Common myeloid progenitor, CD34-positive (primary cell): ENCODE data around the gene ZBTB44.
"Not testable (repeated sequence)": the region's sequence is repeated elsewhere in the genome, so short reads cannot be mapped to it uniquely, and the experiment has no call there.

ENCODE experiments used
- CTCF ChIA-PET: fragments of 350-600 bp; sonication (Branson Sonifier 250); formaldehyde crosslinking; loops from one replicate; lab custom pipeline; 2021; ENCODE audit warnings: antibody characterized with exemption; lab: Charles Lee
- POLR2A ChIA-PET: fragments of 350-600 bp; sonication (Branson Sonifier 250); formaldehyde crosslinking; loops from one replicate; lab custom pipeline; 2021; ENCODE audit warnings: antibody characterized with exemption; lab: Charles Lee
- DNase-seq, 3 donors: peaks; one replicate each; pipeline versions ENCODE4 v3.0.0 to v3.0.0-alpha.2; 2013
- H3K27ac ChIP-seq, 2 experiments: 1 replicate in 1 of 2; 2 replicates in 1 of 2; pipeline ENCODE4 v1.7.0; 2013; ENCODE audit warnings: inconsistent platforms in 2 of 2, low read length in 2 of 2, mild to moderate bottlenecking in 2 of 2, low read depth in 1 of 2, moderate library complexity in 1 of 2; ENCODE audit not compliant: severe bottlenecking in 2 of 2, insufficient read depth in 1 of 2, poor library complexity in 1 of 2
- H3K27me3 ChIP-seq, 5 experiments: replicated peaks in 2 of 5; 1 replicate in 3 of 5; 2 replicates in 2 of 5; pipeline versions ENCODE4 v1.6.1 to v1.7.0; 2013; ENCODE audit warnings: low read length in 4 of 5, mild to moderate bottlenecking in 2 of 5, moderate library complexity in 2 of 5, inconsistent platforms in 1 of 5; ENCODE audit not compliant: insufficient read depth in 5 of 5, control insufficient read depth in 4 of 5
- H3K36me3 ChIP-seq, 4 experiments: 1 replicate in 2 of 4; 2 replicates in 2 of 4; pipeline versions ENCODE4 v1.6.1 to v1.7.0; 2013; ENCODE audit warnings: low read length in 3 of 4, control low read depth in 1 of 4, mild to moderate bottlenecking in 1 of 4; ENCODE audit not compliant: control insufficient read depth in 4 of 4, insufficient read depth in 4 of 4
- H3K4me1 ChIP-seq, 4 experiments: 1 replicate in 3 of 4; 2 replicates in 1 of 4; pipeline versions ENCODE4 v1.6.1 to v1.7.1; 2013; ENCODE audit warnings: low read length in 3 of 4, mild to moderate bottlenecking in 3 of 4, control low read depth in 1 of 4, inconsistent platforms in 1 of 4, moderate library complexity in 1 of 4; ENCODE audit not compliant: control insufficient read depth in 4 of 4, insufficient read depth in 4 of 4; ENCODE audit errors: control extremely low read depth in 1 of 4
- H3K4me3 ChIP-seq, 7 experiments: 1 replicate in 4 of 7; 2 replicates in 3 of 7; pipeline versions ENCODE4 v1.5.1 to v1.7.0; 2013; ENCODE audit warnings: mild to moderate bottlenecking in 7 of 7, low read length in 6 of 7, moderate library complexity in 6 of 7, inconsistent platforms in 2 of 7, low read depth in 2 of 7, control low read depth in 1 of 7; ENCODE audit not compliant: insufficient read depth in 4 of 7, control insufficient read depth in 1 of 7; ENCODE audit errors: extremely low read depth in 1 of 7
- H3K9me3 ChIP-seq, 5 experiments: 1 replicate in 4 of 5; 2 replicates in 1 of 5; pipeline versions ENCODE4 v1.6.1 to v1.7.1; 2013; ENCODE audit warnings: low read length in 4 of 5, mild to moderate bottlenecking in 2 of 5, inconsistent platforms in 1 of 5, low read depth in 1 of 5, moderate library complexity in 1 of 5; ENCODE audit not compliant: control insufficient read depth in 4 of 5, insufficient read depth in 2 of 5; ENCODE audit errors: control extremely low read depth in 1 of 5
- WGBS: methylation state at CpG from one replicate; pipeline ENCODE4 v1.1.5; 2013; ENCODE audit not compliant: insufficient coverage; 5-methylcytosine and 5-hydroxymethylcytosine counted together

The ZBTB44 gene

DNA sequence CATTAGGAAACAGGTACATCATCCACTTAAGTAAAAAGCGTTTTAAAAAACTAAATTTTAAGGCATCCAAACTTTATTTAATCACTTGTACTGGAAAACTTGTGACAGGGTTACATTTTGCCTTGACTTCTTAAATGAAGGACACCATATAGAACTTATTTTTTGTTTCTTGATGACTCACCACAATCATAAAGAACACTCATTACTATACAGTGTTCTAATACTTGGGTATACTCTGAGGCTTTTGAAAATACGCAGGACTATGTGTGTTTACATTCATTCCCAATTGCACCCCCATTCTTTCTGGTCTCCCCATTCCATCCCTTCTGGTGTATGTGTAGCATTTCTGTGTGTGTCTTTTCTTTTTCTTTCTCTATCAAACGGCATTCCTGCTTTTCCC lies 69.9 kb downstream of the ZBTB44 start:
- peaks cover 2 to 22% (median 6%) of the 10 kb centered on the region in 4 experiments for H3K36me3 ChIP-seq
- H3K9me3 ChIP-seq = no peaks in the 10 kb centered on the region
- peak overlapping the region in 1 of 2 experiments; percentile 0 for H3K27ac ChIP-seq
- 100% methylated on average over 1 of the region's 3 CpGs for WGBS
- no peaks in the 10 kb centered on the region for H3K27me3 ChIP-seq
- no peaks in the 10 kb centered on the region for H3K4me1 ChIP-seq
- POLR2A ChIA-PET = no interaction called here
- no peak for DNase-seq
- no peak overlapping the region for H3K4me3 ChIP-seq
- CTCF ChIA-PET = no interaction called here

DNA sequence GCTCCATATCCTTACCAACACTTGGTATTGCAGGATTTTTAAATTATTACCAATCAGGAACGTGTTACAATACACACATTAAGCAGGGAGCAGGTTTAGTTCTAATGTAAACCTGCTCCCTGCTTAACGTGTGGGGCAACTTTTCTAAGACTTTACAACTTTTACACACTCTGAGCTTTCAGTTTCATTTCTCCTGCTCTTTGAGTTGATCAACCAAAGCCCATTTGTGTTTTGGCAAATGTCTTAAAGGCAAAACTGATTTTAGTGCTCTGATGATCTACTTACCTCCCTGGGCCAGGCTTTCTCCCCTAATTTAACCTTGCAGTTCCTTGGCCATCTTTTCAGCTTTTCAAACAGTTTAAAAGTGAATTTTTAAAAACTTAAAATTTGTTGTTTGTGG lies 70.9 kb downstream of the ZBTB44 start:
- WGBS = 65% methylated on average over 2 of the region's 2 CpGs

GRCh38 chr11:130241713-130242112 lies 73.0 kb downstream of the ZBTB44 start:
- no peaks in the 10 kb centered on the region for H3K4me1 ChIP-seq
- ChIA-PET CTCF (no interaction called here), POLR2A (no interaction called here)
- WGBS = no CpG with 5 or more reads among the region's 2 CpGs
- no peaks in the 10 kb centered on the region for H3K27me3 ChIP-seq
- peaks cover 14 to 45% (median 25%) of the 10 kb centered on the region in 4 experiments for H3K36me3 ChIP-seq
- H3K4me3 ChIP-seq = no peak overlapping the region
- no peaks in the 10 kb centered on the region for H3K9me3 ChIP-seq
- no peak overlapping the region for H3K27ac ChIP-seq
- peak in 1 of 3 donors; percentile 8 for DNase-seq

More for the DNA sequence above, 70.9 kb downstream of the ZBTB44 start:
- Histone ChIP-seq H3K27ac (no peak overlapping the region), H3K36me3 (peaks cover 4 to 32% (median 9%) of the 10 kb centered on the region in 4 experiments), H3K9me3 (no peaks in the 10 kb centered on the region), H3K27me3 (no peaks in the 10 kb centered on the region), H3K4me1 (no peaks in the 10 kb centered on the region), H3K4me3 (no peak overlapping the region)
- peak; percentile 4 to 32 (median 26) for DNase-seq
- ChIA-PET CTCF (no interaction called here), POLR2A (no interaction called here)

DNA sequence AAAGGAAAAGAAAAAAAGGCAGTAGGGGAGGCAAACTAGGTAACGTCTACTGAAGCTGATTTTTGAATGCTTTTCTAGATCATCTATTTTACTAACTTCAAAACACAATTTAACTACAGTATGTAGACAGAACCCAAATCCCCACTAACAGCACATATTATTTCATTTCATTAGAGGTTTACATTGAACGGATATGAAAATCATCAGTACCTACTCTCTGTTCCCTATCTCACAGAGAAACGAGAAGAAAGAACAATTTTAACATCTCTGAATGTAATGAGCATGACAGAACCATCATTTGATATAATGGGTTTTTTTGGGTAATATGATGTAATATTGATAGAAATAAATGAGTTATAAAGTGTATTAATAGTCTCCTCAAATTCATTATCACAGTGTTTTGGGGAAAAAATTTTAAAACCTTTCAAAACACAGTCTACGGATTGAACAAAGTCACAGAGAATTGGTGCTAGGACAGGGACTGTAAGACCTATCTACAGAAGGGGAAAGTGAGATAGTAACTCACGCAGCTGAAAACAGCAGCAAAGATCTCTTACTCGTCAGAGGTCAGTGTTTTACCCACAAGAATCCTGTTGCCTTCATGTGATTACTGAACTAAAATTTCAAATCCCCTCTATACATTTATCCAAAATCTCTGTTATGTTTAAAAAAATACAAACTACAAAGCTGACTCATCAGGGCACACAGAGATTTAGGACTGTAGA lies 77.3 kb downstream of the ZBTB44 start:
- Histone ChIP-seq H3K4me3 (no peak overlapping the region), H3K9me3 (no peaks in the 10 kb centered on the region), H3K27ac (no peak overlapping the region), H3K27me3 (no peaks in the 10 kb centered on the region), H3K4me1 (no peaks in the 10 kb centered on the region), H3K36me3 (peaks cover 23 to 47% (median 37%) of the 10 kb centered on the region in 4 experiments)
- ChIA-PET CTCF (interaction anchor here (1.2 kb wide), 1 partner anchor 19 kb away, joined by 3 read pairs; no protein-coding TSS in a partner anchor), POLR2A (no interaction called here)
- WGBS = no CpG with 5 or more reads among the region's 6 CpGs
- DNase-seq = no peak

DNA sequence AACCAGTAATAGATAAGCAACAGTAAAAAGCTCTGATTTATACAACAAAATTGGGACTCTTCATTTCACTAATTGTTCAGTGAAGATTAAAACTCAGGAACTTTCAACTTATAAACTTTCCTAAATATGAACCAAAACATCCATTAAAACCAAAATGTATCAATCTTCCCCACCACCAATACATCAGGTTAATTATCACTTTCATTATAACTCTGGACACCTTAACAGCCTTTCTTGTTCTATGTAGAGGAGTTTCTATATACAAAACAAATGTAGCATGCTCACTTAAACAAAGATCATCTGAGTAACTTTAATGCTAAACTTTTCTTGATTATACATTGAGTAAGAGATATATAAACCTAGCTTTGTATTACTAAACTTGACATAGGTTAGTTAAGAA lies 80.4 kb downstream of the ZBTB44 start:
- POLR2A ChIA-PET = no interaction called here
- CTCF ChIA-PET = no interaction called here
- H3K27me3 ChIP-seq = no peaks in the 10 kb centered on the region
- DNase-seq = no peak
- no peaks in the 10 kb centered on the region for H3K4me1 ChIP-seq
- H3K27ac ChIP-seq = no peak overlapping the region
- H3K4me3 ChIP-seq = no peak overlapping the region
- H3K36me3 ChIP-seq = peaks cover 20 to 48% (median 31%) of the 10 kb centered on the region in 4 experiments
- no peaks in the 10 kb centered on the region for H3K9me3 ChIP-seq

DNA sequence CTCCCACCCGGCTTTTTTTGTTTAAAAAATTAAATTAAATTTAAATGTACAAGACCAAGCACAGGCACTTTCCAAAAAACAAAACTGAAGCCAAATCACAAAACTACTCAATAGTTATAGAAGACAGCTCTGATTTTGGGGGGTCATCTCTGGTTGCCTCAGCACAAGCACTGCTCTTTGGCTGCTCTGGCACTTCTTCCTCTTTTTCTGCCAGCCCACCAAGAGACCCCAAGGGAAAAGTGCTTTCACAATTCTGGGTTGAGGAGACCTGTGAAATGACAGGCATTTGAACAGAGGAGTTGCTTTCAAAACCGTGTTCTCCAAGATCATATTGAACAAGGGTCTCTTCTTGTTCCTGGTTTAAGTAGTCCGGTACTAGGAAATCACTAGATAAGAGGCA lies 80.8 kb downstream of the ZBTB44 start:
- CTCF ChIA-PET, H3K27me3 ChIP-seq, H3K4me1 ChIP-seq, DNase-seq, H3K4me3 ChIP-seq, POLR2A ChIA-PET, H3K9me3 ChIP-seq, H3K27ac ChIP-seq: not testable (repeated sequence)
- no CpG with 5 or more reads among the region's 3 CpGs for WGBS
- peaks cover 20 to 44% (median 29%) of the 10 kb centered on the region in 4 experiments for H3K36me3 ChIP-seq

GRCh38 chr11:130233486-130233885 lies 81.2 kb downstream of the ZBTB44 start:
- H3K9me3 ChIP-seq, H3K4me3 ChIP-seq, CTCF ChIA-PET, POLR2A ChIA-PET, H3K4me1 ChIP-seq, H3K27me3 ChIP-seq, H3K27ac ChIP-seq, DNase-seq: not testable (repeated sequence)
- peaks cover 17 to 41% (median 28%) of the 10 kb centered on the region in 4 experiments for H3K36me3 ChIP-seq
